Esophagus squamous epithelium (tissue), 5 donors: ENCODE data around the gene ZNF654. TPM values are rescaled to one million over a fixed set of nuclear protein-coding genes. Genes with fewer than 3 reads are reported as not detected.

ENCODE experiments used
- DNase-seq: peaks from one replicate; lab custom pipeline; 2025; lab: John Stamatoyannopoulos, UW
- H3K27ac ChIP-seq, 4 donors: fragments of 200-600 bp; sonication (generic); one replicate each; pipeline ENCODE4 v1.5.1; 2016 to 2019; ENCODE audit warnings: mild to moderate bottlenecking in 1 of 4
- H3K27me3 ChIP-seq, 4 donors: fragments of 200-600 bp; sonication (generic); 1 replicate in 3 of 4; 2 replicates in 1 of 4; pipeline versions ENCODE4 v1.5.1 to v1.6.0; 2017 to 2021; ENCODE audit warnings: antibody characterized with exemption in 1 of 4
- H3K36me3 ChIP-seq, 3 donors: fragments of 200-600 bp; sonication (generic); one replicate each; pipeline ENCODE4 v1.5.1; 2016 to 2019
- H3K4me1 ChIP-seq, 3 donors: fragments of 200-600 bp; sonication (generic); one replicate each; pipeline ENCODE4 v1.5.1; 2017 to 2019
- H3K4me3 ChIP-seq, 4 donors: fragments of 200-600 bp; sonication (generic); 1 replicate in 3 of 4; 2 replicates in 1 of 4; pipeline ENCODE4 v1.5.1; 2016 to 2019; ENCODE audit warnings: mild to moderate bottlenecking in 2 of 4, moderate library complexity in 1 of 4
- H3K9me3 ChIP-seq, 3 donors: fragments of 200-600 bp; sonication (generic); one replicate each; pipeline ENCODE4 v1.5.1; 2016 to 2019
- CTCF ChIP-seq, 6 experiments: fragments of 450-650 bp in 4 of 6; fragments of 200-600 bp in 2 of 6; sonication (generic) in 2 of 6; IDR thresholded peaks; one replicate each; pipeline ENCODE4 v1.5.1; 2016 to 2019; ENCODE audit warnings: antibody characterized with exemption in 6 of 6, mild to moderate bottlenecking in 4 of 6, moderate library complexity in 4 of 6
- POLR2A ChIP-seq, 4 donors: fragments of 450-650 bp; IDR thresholded peaks; one replicate each; pipeline ENCODE4 v1.6.1; 2017; ENCODE audit warnings: antibody characterized with exemption in 4 of 4, mild to moderate bottlenecking in 4 of 4, moderate library complexity in 3 of 4
- WGBS, 2 donors: methylation state at CpG; one replicate each; pipeline ENCODE4 v1.1.5; 2018; 5-methylcytosine and 5-hydroxymethylcytosine counted together
- intact Hi-C: fragments of 100-400 bp; cut with DNase I; formaldehyde crosslinking; loops from one replicate; pipeline ENCODE4 v1.15.0; 2022
- total RNA-seq, 4 donors: library from RNA; depleted of rRNA; stranded (reverse); fragments of >200 nt; gene quantifications; one replicate each; pipeline ENCODE4 v1.1.0, GENCODE V29; 2016
- donor health status: DM: yes; HTN: yes; CAD: no.

Gene ZNF654
- total RNA-seq, 4 donors from 2014 or later: 8.4 to 16.4 (median 10.1) TPM

DNA sequence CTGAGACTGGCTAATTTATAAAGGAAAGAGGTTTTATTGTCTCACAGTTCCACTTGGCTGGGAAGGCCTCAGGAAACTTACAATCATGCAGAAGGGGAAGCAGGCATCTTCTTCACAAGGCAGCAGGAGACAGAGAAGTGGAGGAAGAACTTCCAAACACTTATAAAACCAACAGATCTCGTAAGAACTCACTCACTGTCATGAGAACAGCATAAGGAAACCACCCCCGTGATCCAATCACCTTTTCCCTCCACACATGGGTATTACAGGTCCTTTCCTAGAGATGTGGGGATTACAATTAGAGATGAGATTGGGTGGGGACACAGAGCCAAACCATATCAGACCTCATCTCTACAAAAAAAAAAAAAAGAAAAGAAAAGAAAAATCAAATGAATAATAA lies 26.0 kb upstream of the ZNF654 start:
- no peak for TF ChIP-seq POLR2A (IDR thresholded peaks at IDR 0.05)
- TF ChIP-seq CTCF (IDR thresholded peaks at IDR 0.05): no peak
- intact Hi-C loops: no loop called here
- H3K36me3 ChIP-seq: no peaks in the 10 kb centered on the region
- H3K4me3 ChIP-seq: no peak overlapping the region
- no peaks in the 10 kb centered on the region for H3K9me3 ChIP-seq
- H3K4me1 ChIP-seq: peaks cover 0 to 15% (median 6%) of the 10 kb centered on the region in 3 donors
- 75 to 85% methylated on average over 2 of the region's 2 CpGs for WGBS, 2 donors
- no peak for DNase-seq
- H3K27ac ChIP-seq: no peak overlapping the region
- H3K27me3 ChIP-seq: no peaks in the 10 kb centered on the region

GRCh38 chr3:88033808-88034207 lies 25.2 kb upstream of the ZNF654 start:
- H3K4me1 ChIP-seq: peaks cover 0 to 15% (median 6%) of the 10 kb centered on the region in 3 donors
- TF ChIP-seq POLR2A (IDR thresholded peaks at IDR 0.05) (no peak), CTCF (IDR thresholded peaks at IDR 0.05) (no peak)
- H3K27ac ChIP-seq: no peak overlapping the region
- H3K36me3 ChIP-seq: no peaks in the 10 kb centered on the region
- 44 to 58% methylated on average over 2 of the region's 2 CpGs for WGBS, 2 donors
- DNase-seq: no peak
- intact Hi-C loops: no loop called here
- H3K4me3 ChIP-seq: no peak overlapping the region
- H3K9me3 ChIP-seq: no peaks in the 10 kb centered on the region
- H3K27me3 ChIP-seq: no peaks in the 10 kb centered on the region

DNA sequence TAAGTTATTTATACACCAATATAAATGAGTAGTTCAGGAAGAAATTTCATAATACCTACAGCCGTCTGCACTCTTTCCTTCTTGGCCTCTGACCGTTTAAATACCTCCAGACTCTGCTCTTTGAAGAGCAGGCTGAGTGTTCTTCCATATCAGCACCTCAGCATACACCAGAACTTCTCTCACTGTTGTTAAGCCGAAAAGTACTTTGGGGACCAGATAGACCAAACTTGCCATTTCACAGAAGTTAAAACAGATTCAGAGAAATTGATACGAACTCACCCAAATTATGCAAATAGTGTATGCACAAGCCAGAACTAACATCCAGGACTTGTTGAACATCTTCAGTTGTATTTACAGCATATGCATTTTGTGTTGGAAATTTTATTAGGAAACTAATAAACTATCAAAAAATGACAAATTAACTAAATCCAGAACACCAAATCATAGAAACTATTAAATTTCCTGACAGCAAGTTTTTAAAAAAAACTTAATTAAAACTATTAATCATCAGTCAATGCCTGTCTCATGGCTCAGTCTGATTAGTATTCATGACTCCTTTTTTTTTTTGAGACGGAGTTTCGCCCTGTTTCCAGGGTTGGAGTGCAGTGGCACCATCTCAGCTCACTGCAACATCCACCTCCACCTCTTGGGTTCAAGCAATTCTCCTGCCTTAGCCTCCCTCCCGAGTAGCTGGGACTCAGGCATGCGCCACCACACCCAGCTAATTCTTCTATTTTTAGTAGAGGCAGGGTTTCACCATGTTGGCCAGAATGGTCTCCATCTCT lies 24.4 kb upstream of the ZNF654 start:
- no peaks in the 10 kb centered on the region for H3K9me3 ChIP-seq
- 74 to 81% methylated on average over 8 of the region's 8 CpGs for WGBS, 2 donors
- H3K27me3 ChIP-seq: no peaks in the 10 kb centered on the region
- no peak for DNase-seq
- TF ChIP-seq CTCF (IDR thresholded peaks at IDR 0.05) (no peak), POLR2A (IDR thresholded peaks at IDR 0.05) (no peak)
- intact Hi-C loops: no loop called here
- H3K4me1 ChIP-seq: peaks cover 0 to 15% (median 6%) of the 10 kb centered on the region in 3 donors
- H3K36me3 ChIP-seq: no peaks in the 10 kb centered on the region
- H3K4me3 ChIP-seq: no peak overlapping the region
- no peak overlapping the region for H3K27ac ChIP-seq

DNA sequence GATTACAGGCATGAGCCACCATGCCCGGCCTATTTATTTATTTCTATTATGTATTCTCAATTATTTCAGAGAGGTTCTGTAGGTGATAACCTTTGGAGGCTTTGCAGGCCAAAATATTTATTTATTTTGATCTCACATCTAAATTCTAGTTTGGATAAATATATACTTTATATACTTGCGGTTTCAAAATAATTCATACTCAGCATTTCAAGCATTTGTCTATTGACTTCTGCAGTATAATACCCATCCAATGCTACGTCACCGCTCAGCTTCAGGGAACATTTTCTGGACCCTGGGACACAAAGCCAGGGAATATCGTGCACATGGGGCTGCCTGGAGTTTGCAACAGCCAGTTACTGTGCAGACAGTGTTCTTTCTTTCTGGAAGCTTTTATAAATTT lies 22.8 kb upstream of the ZNF654 start:
- H3K27me3 ChIP-seq: no peaks in the 10 kb centered on the region
- no peak overlapping the region for H3K4me3 ChIP-seq
- H3K27ac ChIP-seq: no peak overlapping the region
- no peaks in the 10 kb centered on the region for H3K36me3 ChIP-seq
- TF ChIP-seq POLR2A (IDR thresholded peaks at IDR 0.05) (no peak), CTCF (IDR thresholded peaks at IDR 0.05) (no peak)
- WGBS, 2 donors: 80 to 83% methylated on average over 5 of the region's 5 CpGs
- intact Hi-C loops: no loop called here
- no peaks in the 10 kb centered on the region for H3K9me3 ChIP-seq
- H3K4me1 ChIP-seq: peaks cover 0 to 13% (median 3%) of the 10 kb centered on the region in 3 donors
- DNase-seq: no peak

DNA sequence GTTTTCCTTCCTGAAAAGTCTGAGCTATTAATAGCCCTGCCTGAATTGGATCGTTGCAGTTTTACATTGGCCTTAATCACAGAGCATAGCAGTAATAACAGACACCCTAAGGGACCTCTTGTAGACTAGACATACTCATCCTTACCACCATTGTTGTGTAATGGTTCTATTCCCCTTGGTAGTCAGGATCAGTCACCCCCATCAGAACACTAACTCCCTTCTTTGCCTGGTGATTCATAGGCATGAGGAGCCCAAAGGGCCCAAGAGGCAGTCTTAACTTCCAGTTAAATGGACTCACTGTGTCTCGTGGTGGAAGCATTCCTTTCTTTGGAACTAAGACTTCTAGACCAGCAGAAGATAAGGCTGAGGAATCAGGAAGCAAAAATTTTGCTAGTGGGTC lies 20.5 kb upstream of the ZNF654 start:
- WGBS, 2 donors: 10 to 30% methylated on average over 2 of the region's 2 CpGs
- H3K27me3 ChIP-seq: no peaks in the 10 kb centered on the region
- TF ChIP-seq CTCF (IDR thresholded peaks at IDR 0.05): no peak
- no peak for TF ChIP-seq POLR2A (IDR thresholded peaks at IDR 0.05)
- H3K27ac ChIP-seq: no peak overlapping the region
- no peak overlapping the region for H3K4me3 ChIP-seq
- H3K36me3 ChIP-seq: no peaks in the 10 kb centered on the region
- DNase-seq: no peak
- H3K4me1 ChIP-seq: no peaks in the 10 kb centered on the region
- no peaks in the 10 kb centered on the region for H3K9me3 ChIP-seq
- intact Hi-C loops: no loop called here
